ENCODE measurements around the gene KRTAP10-7.
"Not testable (repeated sequence)": the region's sequence is repeated elsewhere in the genome, so short reads cannot be mapped to it uniquely, and the experiment has no call there.

The KRTAP10-7 gene

GRCh38 chr21:44571844-44572782, 28.3 kb upstream of the KRTAP10-7 start:
- DNase-seq = no peak

- DNase-seq = no peak
Observed at GRCh38 chr21:44572959-44573583, 27.3 kb upstream of the KRTAP10-7 start.

- not testable (repeated sequence) for DNase-seq
Observed at GRCh38 chr21:44573630-44574456, 26.6 kb upstream of the KRTAP10-7 start, which contains the start of gene KRTAP10-4. TSS of gene KRTAP10-4 (plus strand) at chr21:44573729. CDS start at chr21:44573759, 30 bp downstream.

- DNase-seq = no peak
Observed at GRCh38 chr21:44574457-44575306, 25.7 kb upstream of the KRTAP10-7 start.

- DNase-seq = no peak
Observed at GRCh38 chr21:44575307-44576024, 24.9 kb upstream of the KRTAP10-7 start.

- no peak for DNase-seq
Observed at GRCh38 chr21:44576025-44576420, 24.4 kb upstream of the KRTAP10-7 start.

- no peak for DNase-seq
Observed at GRCh38 chr21:44578371-44579055, 21.9 kb upstream of the KRTAP10-7 start.

- DNase-seq = no peak
Observed at GRCh38 chr21:44579056-44579832, 21.2 kb upstream of the KRTAP10-7 start.

GRCh38 chr21:44579833-44580144, 20.6 kb upstream of the KRTAP10-7 start:
- DNase-seq = no peak

GRCh38 chr21:44580231-44580821, 20.1 kb upstream of the KRTAP10-7 start, which contains the start of gene KRTAP10-5:
TSS of gene KRTAP10-5 (minus strand) at chr21:44580604. CDS start at chr21:44580578, 26 bp downstream.
- not testable (repeated sequence) for DNase-seq

- no peak for DNase-seq
Observed at GRCh38 chr21:44581158-44581557, 19.2 kb upstream of the KRTAP10-7 start.

- no peak for DNase-seq
Observed at GRCh38 chr21:44582055-44582454, 18.3 kb upstream of the KRTAP10-7 start.

GRCh38 chr21:44583089-44583799, 17.2 kb upstream of the KRTAP10-7 start:
- DNase-seq = no peak

- no peak for DNase-seq
Observed at GRCh38 chr21:44583800-44584147, 16.6 kb upstream of the KRTAP10-7 start.

GRCh38 chr21:44585892-44586291, 14.5 kb upstream of the KRTAP10-7 start:
- no peak for DNase-seq

GRCh38 chr21:44589094-44589493, 11.3 kb upstream of the KRTAP10-7 start:
- no peak for DNase-seq

GRCh38 chr21:44589586-44590305, 10.7 kb upstream of the KRTAP10-7 start:
- no peak for DNase-seq

GRCh38 chr21:44590311-44590721, 10.1 kb upstream of the KRTAP10-7 start:
- DNase-seq = no peak
